HG03432 (cell line): ENCODE measurements around the gene KAZN.

Experiments
- ATAC-seq: cut with Tn5 transposase; IDR thresholded peaks from one replicate; pipeline ENCODE4 v1.9.1; 2021; ENCODE audit warnings: mild to moderate bottlenecking, moderate library complexity; ENCODE audit not compliant: unreplicated experiment

The KAZN gene

GRCh38 chr1:14585728-14586127, 12.8 kb upstream of the KAZN start:
- no peak for ATAC-seq

GRCh38 chr1:14590411-14591180, 7.9 kb upstream of the KAZN start:
- ATAC-seq: no peak

GRCh38 chr1:14591600-14591999, 6.9 kb upstream of the KAZN start:
- ATAC-seq: no peak

- ATAC-seq: no peak
These were observed 6.4 kb upstream of the KAZN start for GRCh38 chr1:14592004-14592631.

- no peak for ATAC-seq
These were observed 5.2 kb upstream of the KAZN start for GRCh38 chr1:14593302-14593701.

- no peak for ATAC-seq
These were observed 4.4 kb upstream of the KAZN start for GRCh38 chr1:14594045-14594444.

GRCh38 chr1:14596591-14596990, 1.9 kb upstream of the KAZN start:
- ATAC-seq: no peak

- ATAC-seq: no peak
These were observed 1.0 kb upstream of the KAZN start for GRCh38 chr1:14597343-14598006.

- ATAC-seq: peak; percentile 30
These were observed 433 bp upstream of the KAZN start for GRCh38 chr1:14598007-14598497.

GRCh38 chr1:14599183-14599791, 802 bp downstream of the KAZN start:
- ATAC-seq: peak; percentile 35

GRCh38 chr1:14599800-14600199, 1.3 kb downstream of the KAZN start:
- ATAC-seq: peak; percentile 57

- ATAC-seq: no peak
These were observed 2.1 kb downstream of the KAZN start for GRCh38 chr1:14600405-14601112.

- no peak for ATAC-seq
These were observed 3.7 kb downstream of the KAZN start for GRCh38 chr1:14602136-14602535.

GRCh38 chr1:14603645-14604044, 5.2 kb downstream of the KAZN start:
- ATAC-seq: no peak

- ATAC-seq: no peak
These were observed 5.9 kb downstream of the KAZN start for GRCh38 chr1:14604414-14604813.

GRCh38 chr1:14605945-14606344, 7.5 kb downstream of the KAZN start:
- ATAC-seq: no peak

- ATAC-seq: no peak
These were observed 8.1 kb downstream of the KAZN start for GRCh38 chr1:14606632-14607031.

- ATAC-seq: no peak
These were observed 8.8 kb downstream of the KAZN start for GRCh38 chr1:14607295-14607694.

- ATAC-seq: no peak
These were observed 9.8 kb downstream of the KAZN start for GRCh38 chr1:14608308-14608707.

GRCh38 chr1:14610761-14611160, 12.3 kb downstream of the KAZN start:
- no peak for ATAC-seq

GRCh38 chr1:14611792-14612191, 13.3 kb downstream of the KAZN start:
- ATAC-seq: no peak
